Lower lobe of right lung (tissue), 2 donors: ENCODE measurements around the gene NKAIN2. TPM values are rescaled to one million over a fixed set of nuclear protein-coding genes. Genes with fewer than 3 reads are reported as not detected.

Experiments used
- ATAC-seq, 2 donors: fragments of 200-7000 bp; cut with Tn5 transposase; one replicate each; pipeline ENCODE4 v1.9.1; 2020 to 2022; ENCODE audit warnings: mild to moderate bottlenecking in 2 of 2, moderate library complexity in 2 of 2
- DNase-seq: peaks from one replicate; pipeline ENCODE4 v3.0.0-alpha.2; 2020
- H3K27ac ChIP-seq: fragments of 200-600 bp; one replicate; pipeline ENCODE4 v1.8.0; 2022
- H3K27me3 ChIP-seq: fragments of 200-600 bp; one replicate; pipeline ENCODE4 v1.8.0; 2022; ENCODE audit warnings: low read depth
- H3K36me3 ChIP-seq: fragments of 200-600 bp; one replicate; pipeline ENCODE4 v1.8.0; 2022; ENCODE audit warnings: mild to moderate bottlenecking
- H3K4me1 ChIP-seq: fragments of 200-600 bp; one replicate; pipeline ENCODE4 v1.8.0; 2022
- H3K4me3 ChIP-seq: fragments of 200-600 bp; one replicate; pipeline ENCODE4 v1.8.0; 2022; ENCODE audit warnings: mild to moderate bottlenecking
- H3K9me3 ChIP-seq: fragments of 200-600 bp; one replicate; pipeline ENCODE4 v1.8.0; 2022
- CTCF ChIP-seq: fragments of 200-600 bp; IDR thresholded peaks from one replicate; pipeline ENCODE4 v1.8.0; 2022; ENCODE audit warnings: antibody characterized with exemption, mild to moderate bottlenecking
- intact Hi-C: fragments of 100-400 bp; cut with DNase I; formaldehyde crosslinking; loops from one replicate; pipeline ENCODE4 v1.11.0; 2022
- total RNA-seq: library from RNA; stranded (reverse); fragmentation: NEBNext Ultra II Directional; extraction: Animal tissue kit (Norgen Biotek cat#: 25700); gene quantifications from one replicate; pipeline ENCODE4 v1.2.1, GENCODE V29; 2021
- donor health status: DM: no; HTN: yes; CAD: no; lungs with severe emphysema.

NKAIN2 gene
- total RNA-seq, 1 donor from 2014 or later: 0.12 TPM

GRCh38 chr6:124303971-124304370 lies 500.3 kb downstream of the NKAIN2 start:
- no peaks in the 10 kb centered on the region for H3K27me3 ChIP-seq
- no peak overlapping the region for H3K27ac ChIP-seq
- intact Hi-C loops: no loop called here
- H3K4me1 ChIP-seq: no peaks in the 10 kb centered on the region
- no peaks in the 10 kb centered on the region for H3K36me3 ChIP-seq
- H3K9me3 ChIP-seq: no peaks in the 10 kb centered on the region
- no peak for TF ChIP-seq CTCF
- ATAC-seq (no peak), DNase-seq (no peak)
- H3K4me3 ChIP-seq: no peak overlapping the region

GRCh38 chr6:124310139-124310538 lies 506.5 kb downstream of the NKAIN2 start:
- no peaks in the 10 kb centered on the region for H3K4me1 ChIP-seq
- no peaks in the 10 kb centered on the region for H3K9me3 ChIP-seq
- ATAC-seq (no peak), DNase-seq (no peak)
- H3K27ac ChIP-seq: no peak overlapping the region
- no peak for TF ChIP-seq CTCF
- H3K36me3 ChIP-seq: no peaks in the 10 kb centered on the region
- no peak overlapping the region for H3K4me3 ChIP-seq
- H3K27me3 ChIP-seq: no peaks in the 10 kb centered on the region
- intact Hi-C loops: no loop called here

- H3K9me3 ChIP-seq: no peaks in the 10 kb centered on the region
- H3K27me3 ChIP-seq: no peaks in the 10 kb centered on the region
- ATAC-seq (no peak), DNase-seq (no peak)
- no peaks in the 10 kb centered on the region for H3K4me1 ChIP-seq
- intact Hi-C loops: no loop called here
- H3K36me3 ChIP-seq: no peaks in the 10 kb centered on the region
- no peak for TF ChIP-seq CTCF
- H3K27ac ChIP-seq: no peak overlapping the region
- H3K4me3 ChIP-seq: no peak overlapping the region
These were observed 515.7 kb downstream of the NKAIN2 start for GRCh38 chr6:124319410-124319809.

- Histone ChIP-seq H3K36me3 (no peaks in the 10 kb centered on the region), H3K27me3 (no peaks in the 10 kb centered on the region), H3K4me1 (no peaks in the 10 kb centered on the region), H3K27ac (no peak overlapping the region), H3K4me3 (no peak overlapping the region), H3K9me3 (no peaks in the 10 kb centered on the region)
- intact Hi-C loops: no loop called here
- TF ChIP-seq CTCF: no peak
- DNase-seq (no peak), ATAC-seq (no peak)
These were observed 520.6 kb downstream of the NKAIN2 start for GRCh38 chr6:124324237-124324636.

- intact Hi-C loops: no loop called here
- H3K27me3 ChIP-seq: no peaks in the 10 kb centered on the region
These were observed 526.5 kb downstream of the NKAIN2 start for GRCh38 chr6:124330197-124330596.

More at GRCh38 chr6:124330197-124330596, 526.5 kb downstream of the NKAIN2 start:
- no peak for TF ChIP-seq CTCF
- Histone ChIP-seq H3K9me3 (no peaks in the 10 kb centered on the region), H3K27ac (no peak overlapping the region), H3K36me3 (no peaks in the 10 kb centered on the region), H3K4me1 (no peaks in the 10 kb centered on the region), H3K4me3 (no peak overlapping the region)
- ATAC-seq (no peak), DNase-seq (no peak)
